ENCODE data around the gene FNBP1L. TPM values are rescaled to one million over a fixed set of nuclear protein-coding genes. Genes with fewer than 3 reads are reported as not detected.

Gene FNBP1L
- total RNA-seq, 1 experiment from 2014 or later = 33.4 TPM

DNA sequence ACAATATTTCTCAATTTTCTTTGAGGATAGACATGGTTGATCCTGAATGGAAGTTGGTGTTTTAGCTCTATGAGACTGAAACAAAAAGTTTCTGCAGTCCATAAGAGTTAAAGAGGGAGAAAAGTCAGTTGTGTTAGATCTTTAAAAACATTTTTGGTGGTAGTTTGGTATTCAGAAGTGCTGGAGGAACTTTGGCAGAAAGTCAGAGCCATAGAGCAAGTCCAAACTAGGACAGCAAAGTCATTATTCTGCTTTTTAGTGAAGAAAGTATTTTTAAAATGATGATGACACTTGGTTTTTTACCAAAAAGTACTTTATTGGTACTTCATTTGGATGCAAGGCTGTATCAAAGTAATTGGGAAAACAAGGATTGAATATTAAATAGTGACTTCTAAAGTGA is 41.8 kb downstream of the FNBP1L start:
- Histone ChIP-seq H3K36me3 (ENCODE audit: control insufficient read depth, insufficient read depth, low read length) (no peaks in the 10 kb centered on the region), H3K27me3 (replicated peaks; ENCODE audit: control insufficient read depth, insufficient read depth, low read length) (no peaks in the 10 kb centered on the region), H3K4me1 (peaks cover 4% of the 10 kb centered on the region; the same call in 1 of the 2 replicates), H3K4me3 (ENCODE audit: low read depth, low read length) (no peak overlapping the region), H3K9me3 (no peaks in the 10 kb centered on the region)
- Mint-ChIP-seq H3K27me3 (ENCODE audit: insufficient read depth, unreplicated experiment) (no peaks in the 10 kb centered on the region), H3K36me3 (ENCODE audit: insufficient read depth, unreplicated experiment) (no peaks in the 10 kb centered on the region), H3K4me1 (ENCODE audit: low read depth, unreplicated experiment) (peaks cover 8% of the 10 kb centered on the region), H3K27ac (ENCODE audit: unreplicated experiment) (no peak overlapping the region), H3K9me3 (ENCODE audit: unreplicated experiment) (peaks cover 6% of the 10 kb centered on the region), H3K4me3 (ENCODE audit: unreplicated experiment) (no peak overlapping the region)
- no peak for DNase-seq
- intact Hi-C loops (cut with micrococcal nuclease; ENCODE audit: unreplicated experiment) = no loop called here
- TF ChIP-seq, protein P1, sequence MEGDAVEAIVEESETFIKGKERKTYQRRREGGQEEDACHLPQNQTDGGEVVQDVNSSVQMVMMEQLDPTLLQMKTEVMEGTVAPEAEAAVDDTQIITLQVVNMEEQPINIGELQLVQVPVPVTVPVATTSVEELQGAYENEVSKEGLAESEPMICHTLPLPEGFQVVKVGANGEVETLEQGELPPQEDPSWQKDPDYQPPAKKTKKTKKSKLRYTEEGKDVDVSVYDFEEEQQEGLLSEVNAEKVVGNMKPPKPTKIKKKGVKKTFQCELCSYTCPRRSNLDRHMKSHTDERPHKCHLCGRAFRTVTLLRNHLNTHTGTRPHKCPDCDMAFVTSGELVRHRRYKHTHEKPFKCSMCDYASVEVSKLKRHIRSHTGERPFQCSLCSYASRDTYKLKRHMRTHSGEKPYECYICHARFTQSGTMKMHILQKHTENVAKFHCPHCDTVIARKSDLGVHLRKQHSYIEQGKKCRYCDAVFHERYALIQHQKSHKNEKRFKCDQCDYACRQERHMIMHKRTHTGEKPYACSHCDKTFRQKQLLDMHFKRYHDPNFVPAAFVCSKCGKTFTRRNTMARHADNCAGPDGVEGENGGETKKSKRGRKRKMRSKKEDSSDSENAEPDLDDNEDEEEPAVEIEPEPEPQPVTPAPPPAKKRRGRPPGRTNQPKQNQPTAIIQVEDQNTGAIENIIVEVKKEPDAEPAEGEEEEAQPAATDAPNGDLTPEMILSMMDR (IDR thresholded peaks at IDR 0.05; ENCODE audit: insufficient read depth in 1 of 2, low read depth in 1 of 2, low read length in 1 of 2, severe bottlenecking in 1 of 2, unreplicated experiment in 1 of 2) = no peak
- ChIA-PET CTCF (no interaction called here), POLR2A (no interaction called here)
- no TSS peak for BruUV-seq (replicated peaks)

- H3K36me3 ChIP-seq (ENCODE audit: control insufficient read depth, insufficient read depth, low read length) = no peaks in the 10 kb centered on the region
- H3K36me3 Mint-ChIP-seq (ENCODE audit: insufficient read depth, unreplicated experiment) = no peaks in the 10 kb centered on the region
- H3K27ac Mint-ChIP-seq (ENCODE audit: unreplicated experiment) = no peak overlapping the region
- peaks cover 8% of the 10 kb centered on the region for H3K4me1 Mint-ChIP-seq (ENCODE audit: low read depth, unreplicated experiment)
- TF ChIP-seq, protein P1 (IDR thresholded peaks at IDR 0.05; ENCODE audit: insufficient read depth in 1 of 2, low read depth in 1 of 2, low read length in 1 of 2, severe bottlenecking in 1 of 2, unreplicated experiment in 1 of 2) = no peak
- H3K27me3 ChIP-seq (replicated peaks; ENCODE audit: control insufficient read depth, insufficient read depth, low read length) = no peaks in the 10 kb centered on the region
- peaks cover 4% of the 10 kb centered on the region; the same call in 1 of the 2 replicates for H3K4me1 ChIP-seq
- H3K9me3 ChIP-seq = no peaks in the 10 kb centered on the region
- BruUV-seq (replicated peaks) = no TSS peak
- no peak overlapping the region for H3K4me3 Mint-ChIP-seq (ENCODE audit: unreplicated experiment)
- H3K27me3 Mint-ChIP-seq (ENCODE audit: insufficient read depth, unreplicated experiment) = no peaks in the 10 kb centered on the region
- H3K9me3 Mint-ChIP-seq (ENCODE audit: unreplicated experiment) = peaks cover 6% of the 10 kb centered on the region
- H3K4me3 ChIP-seq (ENCODE audit: low read depth, low read length) = no peak overlapping the region
- intact Hi-C loops (cut with micrococcal nuclease; ENCODE audit: unreplicated experiment) = no loop called here
- CTCF ChIA-PET = no interaction called here
- no peak for DNase-seq
- POLR2A ChIA-PET = no interaction called here
Observed at GRCh38 chr1:93490357-93490756, 42.4 kb downstream of the FNBP1L start.

- peaks cover 4% of the 10 kb centered on the region; the same call in 1 of the 2 replicates for H3K4me1 ChIP-seq
- no peak overlapping the region for H3K4me3 Mint-ChIP-seq (ENCODE audit: unreplicated experiment)
Observed at GRCh38 chr1:93495911-93496310, 48.0 kb downstream of the FNBP1L start.

More at GRCh38 chr1:93495911-93496310, 48.0 kb downstream of the FNBP1L start:
- BruUV-seq (replicated peaks) = no TSS peak
- no peak overlapping the region for H3K27ac Mint-ChIP-seq (ENCODE audit: unreplicated experiment)
- Histone ChIP-seq H3K4me3 (ENCODE audit: low read depth, low read length) (no peak overlapping the region), H3K9me3 (no peaks in the 10 kb centered on the region), H3K36me3 (ENCODE audit: control insufficient read depth, insufficient read depth, low read length) (no peaks in the 10 kb centered on the region), H3K27me3 (replicated peaks; ENCODE audit: control insufficient read depth, insufficient read depth, low read length) (no peaks in the 10 kb centered on the region)
- ChIA-PET CTCF (no interaction called here), POLR2A (no interaction called here)
- no peaks in the 10 kb centered on the region for H3K27me3 Mint-ChIP-seq (ENCODE audit: insufficient read depth, unreplicated experiment)
- no peaks in the 10 kb centered on the region for H3K9me3 Mint-ChIP-seq (ENCODE audit: unreplicated experiment)
- intact Hi-C loops (cut with micrococcal nuclease; ENCODE audit: unreplicated experiment) = no loop called here
- no peaks in the 10 kb centered on the region for H3K4me1 Mint-ChIP-seq (ENCODE audit: low read depth, unreplicated experiment)
- H3K36me3 Mint-ChIP-seq (ENCODE audit: insufficient read depth, unreplicated experiment) = no peaks in the 10 kb centered on the region
- TF ChIP-seq, protein P1 (IDR thresholded peaks at IDR 0.05; ENCODE audit: insufficient read depth in 1 of 2, low read depth in 1 of 2, low read length in 1 of 2, severe bottlenecking in 1 of 2, unreplicated experiment in 1 of 2) = no peak
- no peak for DNase-seq

Data from Caco-2 (cell line).